Gastrocnemius medialis (tissue), 4 donors: ENCODE data around the gene CYP26A1.

Source experiments
- POLR2A ChIP-seq, 2 donors: fragments of 450-650 bp; IDR thresholded peaks; one replicate each; pipeline ENCODE4 v1.6.1; 2017; ENCODE audit warnings: antibody characterized with exemption in 2 of 2, mild to moderate bottlenecking in 2 of 2, moderate library complexity in 2 of 2
- TF ChIP-seq, protein P1 (sequence below), 5 experiments: fragments of 450-650 bp in 3 of 5; fragments of 200-600 bp in 2 of 5; sonication (generic) in 2 of 5; IDR thresholded peaks in 4 of 5; conservative IDR thresholded peaks in 1 of 5; 1 replicate in 4 of 5; 2 replicates in 1 of 5; pipeline ENCODE4 v1.5.1; 2016 to 2019; ENCODE audit warnings: antibody characterized with exemption in 5 of 5, mild to moderate bottlenecking in 3 of 5, moderate library complexity in 3 of 5

DNA sequence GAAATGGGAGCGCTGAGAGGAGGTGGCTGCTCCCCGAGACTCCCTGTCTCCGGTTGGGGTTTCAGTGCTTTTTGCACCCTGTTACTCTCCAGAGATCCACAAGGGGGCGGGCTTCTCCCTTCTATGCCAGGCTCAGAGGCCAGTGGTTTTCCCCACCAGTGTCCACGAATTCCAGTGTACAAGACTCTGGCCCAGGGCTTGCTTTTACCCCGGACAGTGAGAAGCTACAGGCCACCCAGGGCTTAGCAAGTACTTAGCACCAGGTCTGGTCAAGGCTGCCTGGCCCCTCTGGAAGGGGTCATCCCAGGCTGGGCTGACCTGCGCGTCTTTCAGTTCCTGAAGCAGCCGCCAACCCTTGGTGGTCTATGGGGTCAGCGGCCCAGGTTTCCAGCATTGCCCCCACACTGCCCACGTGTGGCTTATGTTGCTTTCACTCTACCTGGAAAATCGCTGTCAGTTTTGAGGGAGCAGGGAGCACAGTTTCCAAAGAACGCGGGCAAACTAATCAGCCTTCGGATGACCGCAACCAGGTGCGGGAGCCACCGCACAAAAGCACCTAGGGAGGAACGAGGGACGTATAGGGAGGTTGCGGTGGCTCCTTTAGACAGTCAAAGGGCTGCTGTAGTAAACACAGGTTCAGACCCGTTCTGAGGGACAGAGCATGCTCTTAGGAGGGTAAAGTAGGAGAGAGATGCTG lies 6.8 kb downstream of the CYP26A1 start:
- no peak for TF ChIP-seq POLR2A (IDR thresholded peaks at IDR 0.05)
- TF ChIP-seq, protein P1, sequence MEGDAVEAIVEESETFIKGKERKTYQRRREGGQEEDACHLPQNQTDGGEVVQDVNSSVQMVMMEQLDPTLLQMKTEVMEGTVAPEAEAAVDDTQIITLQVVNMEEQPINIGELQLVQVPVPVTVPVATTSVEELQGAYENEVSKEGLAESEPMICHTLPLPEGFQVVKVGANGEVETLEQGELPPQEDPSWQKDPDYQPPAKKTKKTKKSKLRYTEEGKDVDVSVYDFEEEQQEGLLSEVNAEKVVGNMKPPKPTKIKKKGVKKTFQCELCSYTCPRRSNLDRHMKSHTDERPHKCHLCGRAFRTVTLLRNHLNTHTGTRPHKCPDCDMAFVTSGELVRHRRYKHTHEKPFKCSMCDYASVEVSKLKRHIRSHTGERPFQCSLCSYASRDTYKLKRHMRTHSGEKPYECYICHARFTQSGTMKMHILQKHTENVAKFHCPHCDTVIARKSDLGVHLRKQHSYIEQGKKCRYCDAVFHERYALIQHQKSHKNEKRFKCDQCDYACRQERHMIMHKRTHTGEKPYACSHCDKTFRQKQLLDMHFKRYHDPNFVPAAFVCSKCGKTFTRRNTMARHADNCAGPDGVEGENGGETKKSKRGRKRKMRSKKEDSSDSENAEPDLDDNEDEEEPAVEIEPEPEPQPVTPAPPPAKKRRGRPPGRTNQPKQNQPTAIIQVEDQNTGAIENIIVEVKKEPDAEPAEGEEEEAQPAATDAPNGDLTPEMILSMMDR (IDR thresholded peaks at IDR 0.05 in 4 of 5, conservative IDR thresholded peaks at IDR 0.05 in 1 of 5) = peak; percentile 27 to 72 (median 51)
